Sigmoid colon (tissue), 4 donors: ENCODE data around the gene ALKBH7.

Experiments used
- POLR2A ChIP-seq, 2 donors: fragments of 450-650 bp; IDR thresholded peaks; one replicate each; pipeline ENCODE4 v1.6.1; 2016; ENCODE audit warnings: antibody characterized with exemption in 2 of 2, mild to moderate bottlenecking in 2 of 2, moderate library complexity in 2 of 2
- POLR2AphosphoS5 ChIP-seq, 4 donors: sonication (generic); formaldehyde crosslinking; IDR thresholded peaks; one replicate each; pipeline ENCODE4 v1.6.1; 2017; ENCODE audit warnings: antibody characterized with exemption in 4 of 4
- TF ChIP-seq, protein P1 (sequence below), 4 experiments: fragments of 450-650 bp in 3 of 4; fragments of 200-600 bp in 1 of 4; IDR thresholded peaks; one replicate each; pipeline ENCODE4 v1.5.1; 2016 to 2019; ENCODE audit warnings: antibody characterized with exemption in 4 of 4, mild to moderate bottlenecking in 3 of 4, moderate library complexity in 2 of 4

DNA sequence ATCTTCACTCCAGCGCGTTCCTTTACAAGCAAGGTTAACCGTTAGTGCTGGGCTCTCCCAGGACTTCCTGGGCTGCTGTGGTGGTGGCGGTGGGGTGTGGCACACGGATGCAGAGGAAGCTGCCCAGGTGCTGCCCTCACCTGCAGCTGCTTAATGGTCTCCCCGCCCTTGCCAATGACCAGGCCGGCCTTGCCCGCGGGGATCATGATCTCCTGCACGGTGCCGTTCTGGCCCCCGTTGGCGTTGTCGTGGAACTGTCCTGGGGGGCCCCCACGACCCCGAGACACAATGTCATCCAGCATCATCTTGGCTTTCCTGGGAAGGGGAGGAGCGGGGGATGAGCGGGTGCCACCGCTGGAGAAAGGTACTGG, 46.0 kb downstream of the ALKBH7 start:
- TF ChIP-seq POLR2A (IDR thresholded peaks at IDR 0.05) (no peak), POLR2AphosphoS5 (IDR thresholded peaks at IDR 0.05) (no peak)
- TF ChIP-seq, protein P1, sequence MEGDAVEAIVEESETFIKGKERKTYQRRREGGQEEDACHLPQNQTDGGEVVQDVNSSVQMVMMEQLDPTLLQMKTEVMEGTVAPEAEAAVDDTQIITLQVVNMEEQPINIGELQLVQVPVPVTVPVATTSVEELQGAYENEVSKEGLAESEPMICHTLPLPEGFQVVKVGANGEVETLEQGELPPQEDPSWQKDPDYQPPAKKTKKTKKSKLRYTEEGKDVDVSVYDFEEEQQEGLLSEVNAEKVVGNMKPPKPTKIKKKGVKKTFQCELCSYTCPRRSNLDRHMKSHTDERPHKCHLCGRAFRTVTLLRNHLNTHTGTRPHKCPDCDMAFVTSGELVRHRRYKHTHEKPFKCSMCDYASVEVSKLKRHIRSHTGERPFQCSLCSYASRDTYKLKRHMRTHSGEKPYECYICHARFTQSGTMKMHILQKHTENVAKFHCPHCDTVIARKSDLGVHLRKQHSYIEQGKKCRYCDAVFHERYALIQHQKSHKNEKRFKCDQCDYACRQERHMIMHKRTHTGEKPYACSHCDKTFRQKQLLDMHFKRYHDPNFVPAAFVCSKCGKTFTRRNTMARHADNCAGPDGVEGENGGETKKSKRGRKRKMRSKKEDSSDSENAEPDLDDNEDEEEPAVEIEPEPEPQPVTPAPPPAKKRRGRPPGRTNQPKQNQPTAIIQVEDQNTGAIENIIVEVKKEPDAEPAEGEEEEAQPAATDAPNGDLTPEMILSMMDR (IDR thresholded peaks at IDR 0.05) = no peak
